T-cell (primary cell): ENCODE measurements around the gene SH2D3C. TPM values are rescaled to one million over a fixed set of nuclear protein-coding genes. Genes with fewer than 3 reads are reported as not detected.

Experiments used
- ATAC-seq, 4 experiments: fragments of 200-7000 bp in 3 of 4; fragments of 150-1000 bp in 1 of 4; cut with Tn5 transposase; replicated peaks in 1 of 4; 1 replicate in 3 of 4; 2 replicates in 1 of 4; pipeline ENCODE4 v1.10.0; 2021; ENCODE audit warnings: moderate library complexity in 3 of 4, mild to moderate bottlenecking in 2 of 4, moderate number of reproducible peaks in 1 of 4
- CTCF ChIA-PET, 2 donors: fragments of 300-600 bp; sonication (Branson Sonifier 250); formaldehyde crosslinking; loops; one replicate each; lab custom pipeline; 2022; ENCODE audit warnings: antibody characterized with exemption in 2 of 2; lab: Charles Lee
- POLR2A ChIA-PET, 2 donors: fragments of 300-600 bp; sonication (Branson Sonifier 250); formaldehyde crosslinking; loops; one replicate each; lab custom pipeline; 2022; ENCODE audit warnings: antibody characterized with exemption in 2 of 2; lab: Charles Lee
- DNase-seq, 35 experiments: peaks; one replicate each; pipeline versions ENCODE4 v3.0.0 to v3.0.0-alpha.2; 2013 to 2023
- H3K27ac ChIP-seq: one replicate; pipeline ENCODE4 v1.5.1; 2013; ENCODE audit warnings: low read length
- H3K27me3 ChIP-seq, 2 experiments: replicated peaks in 1 of 2; 1 replicate in 1 of 2; 2 replicates in 1 of 2; pipeline versions ENCODE4 v1.6.1 to v1.7.0; 2013; ENCODE audit warnings: low read length in 1 of 2, mixed read lengths in 1 of 2; ENCODE audit not compliant: control insufficient read depth in 2 of 2, insufficient read depth in 2 of 2; ENCODE audit errors: extremely low read depth in 1 of 2
- H3K36me3 ChIP-seq, 2 donors: 1 replicate in 1 of 2; 2 replicates in 1 of 2; pipeline versions ENCODE4 v1.6.1 to v1.7.0; 2013; ENCODE audit warnings: low read length in 1 of 2; ENCODE audit not compliant: control insufficient read depth in 2 of 2, insufficient read depth in 1 of 2; ENCODE audit errors: extremely low read depth in 1 of 2
- H3K4me1 ChIP-seq, 2 experiments: 1 replicate in 1 of 2; 2 replicates in 1 of 2; pipeline versions ENCODE4 v1.6.1 to v1.7.0; 2013; ENCODE audit warnings: low read length in 2 of 2, mixed read lengths in 1 of 2; ENCODE audit not compliant: insufficient read depth in 2 of 2, control insufficient read depth in 1 of 2; ENCODE audit errors: extremely low read depth in 1 of 2
- H3K4me3 ChIP-seq, 2 donors: 1 replicate in 1 of 2; 2 replicates in 1 of 2; pipeline versions ENCODE4 v1.5.1 to v1.7.0; 2013; ENCODE audit warnings: mild to moderate bottlenecking in 2 of 2, low read length in 1 of 2, moderate library complexity in 1 of 2; ENCODE audit not compliant: control insufficient read depth in 1 of 2; ENCODE audit errors: extremely low read depth in 1 of 2
- H3K9me3 ChIP-seq: 2 replicates; pipeline ENCODE4 v1.7.0; 2013
- H3K27ac Mint-ChIP-seq, 2 donors: one replicate each; pipeline ENCODE4 v1.8.0; 2020 to 2021; ENCODE audit warnings: mild to moderate bottlenecking in 2 of 2, mixed read lengths in 2 of 2
- H3K27me3 Mint-ChIP-seq, 2 donors: one replicate each; pipeline ENCODE4 v1.8.0; 2021 to 2022; ENCODE audit warnings: mixed read lengths in 2 of 2
- H3K36me3 Mint-ChIP-seq: one replicate; pipeline ENCODE4 v1.8.0; 2021; ENCODE audit warnings: mixed read lengths
- H3K4me1 Mint-ChIP-seq, 3 donors: one replicate each; pipeline ENCODE4 v1.8.0; 2020 to 2022; ENCODE audit warnings: mixed read lengths in 3 of 3, mild to moderate bottlenecking in 1 of 3
- H3K4me3 Mint-ChIP-seq, 3 donors: one replicate each; pipeline ENCODE4 v1.8.0; 2020 to 2022; ENCODE audit warnings: mild to moderate bottlenecking in 3 of 3, mixed read lengths in 3 of 3, moderate library complexity in 3 of 3
- H3K9me3 Mint-ChIP-seq, 3 donors: one replicate each; pipeline ENCODE4 v1.8.0; 2020 to 2022; ENCODE audit warnings: mixed read lengths in 3 of 3
- WGBS: methylation state at CpG from one replicate; pipeline ENCODE4 v1.1.5; 2013; ENCODE audit warnings: missing lambda C conversion rate; ENCODE audit not compliant: insufficient coverage; 5-methylcytosine and 5-hydroxymethylcytosine counted together
- total RNA-seq, 35 experiments: library from RNA in 6 of 35; stranded (reverse) in 6 of 35; fragments of 120-200 nt in 1 of 35; gene quantifications; one replicate each; pipeline versions ENCODE4 v1.2.1 to v1.2.4 and lab custom pipeline; 2013 to 2026

The SH2D3C gene
- total RNA-seq, 5 donors from 2014 or later (not counting 1 experiment from before 2014, with no cell fraction given) = 31.6 to 48.7 (median 47.7) TPM

DNA sequence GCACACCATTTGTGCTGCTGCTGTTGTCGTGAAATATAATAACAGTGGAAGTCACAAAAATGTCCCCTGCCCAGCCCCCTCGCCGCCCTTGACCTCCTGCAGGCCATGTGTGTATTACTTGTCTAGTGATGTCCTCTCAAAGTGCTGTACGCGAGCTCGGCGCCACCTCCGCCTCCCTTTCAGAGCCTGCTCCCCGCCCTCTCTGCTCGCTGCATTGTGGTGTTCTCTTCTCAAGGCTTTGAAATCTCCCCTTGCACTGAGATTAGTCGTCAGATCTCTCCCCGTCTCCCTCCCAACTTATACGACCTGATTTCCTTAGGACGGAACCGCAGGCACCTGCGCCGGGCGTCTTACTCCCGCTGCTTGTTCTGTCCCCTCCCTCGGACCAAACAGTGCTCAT lies 86.4 kb downstream of the SH2D3C start:
- Mint-ChIP-seq H3K9me3 (no peaks in the 10 kb centered on the region), H3K27ac (peak overlapping the region in 1 of 2 donors; percentile 11), H3K27me3 (no peaks in the 10 kb centered on the region), H3K4me3 (no peak overlapping the region), H3K4me1 (no peaks in the 10 kb centered on the region), H3K36me3 (peaks cover 13% of the 10 kb centered on the region)
- ChIA-PET CTCF (no interaction called here), POLR2A (no interaction called here)
- H3K4me1 ChIP-seq = no peaks in the 10 kb centered on the region
- DNase-seq (no peak), ATAC-seq (no peak)
- H3K4me3 ChIP-seq = no peak overlapping the region
- H3K36me3 ChIP-seq = peaks cover 0 to 3% of the 10 kb centered on the region in 2 donors
- H3K27ac ChIP-seq = no peak overlapping the region
- no peaks in the 10 kb centered on the region for H3K27me3 ChIP-seq
- H3K9me3 ChIP-seq = no peaks in the 10 kb centered on the region
- 89% methylated on average over 5 of the region's 20 CpGs for WGBS

DNA sequence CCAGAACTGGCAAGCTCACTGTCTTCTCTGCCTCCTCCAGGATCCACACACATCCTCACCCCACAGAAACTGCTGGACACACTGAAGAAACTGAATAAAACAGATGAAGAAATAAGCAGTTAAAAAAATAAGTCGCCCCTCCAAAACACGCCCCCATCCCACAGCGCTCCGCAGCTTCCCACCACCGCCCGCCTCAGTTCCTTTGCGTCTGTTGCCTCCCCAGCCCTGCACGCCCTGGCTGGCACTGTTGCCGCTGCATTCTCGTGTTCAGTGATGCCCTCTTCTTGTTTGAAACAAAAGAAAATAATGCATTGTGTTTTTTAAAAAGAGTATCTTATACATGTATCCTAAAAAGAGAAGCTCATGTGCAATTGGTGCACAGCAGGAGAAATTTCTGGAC lies 87.7 kb downstream of the SH2D3C start:
- Mint-ChIP-seq H3K27me3 (no peaks in the 10 kb centered on the region), H3K27ac (no peak overlapping the region), H3K36me3 (peaks cover 13% of the 10 kb centered on the region), H3K4me1 (no peaks in the 10 kb centered on the region), H3K9me3 (no peaks in the 10 kb centered on the region), H3K4me3 (no peak overlapping the region)
- Histone ChIP-seq H3K9me3 (no peaks in the 10 kb centered on the region), H3K27ac (no peak overlapping the region), H3K4me3 (no peak overlapping the region), H3K4me1 (no peaks in the 10 kb centered on the region), H3K36me3 (peaks cover 0 to 3% of the 10 kb centered on the region in 2 donors), H3K27me3 (no peaks in the 10 kb centered on the region)
- DNase-seq = no peak
- POLR2A ChIA-PET = interaction anchor here in 1 of 2 donors (0.7 kb wide), 1 partner anchor 88 kb away, joined by 3 read pairs; no protein-coding TSS in a partner anchor
- CTCF ChIA-PET = no interaction called here
- no peak for ATAC-seq
- 100% methylated on average over 1 of the region's 10 CpGs for WGBS

DNA sequence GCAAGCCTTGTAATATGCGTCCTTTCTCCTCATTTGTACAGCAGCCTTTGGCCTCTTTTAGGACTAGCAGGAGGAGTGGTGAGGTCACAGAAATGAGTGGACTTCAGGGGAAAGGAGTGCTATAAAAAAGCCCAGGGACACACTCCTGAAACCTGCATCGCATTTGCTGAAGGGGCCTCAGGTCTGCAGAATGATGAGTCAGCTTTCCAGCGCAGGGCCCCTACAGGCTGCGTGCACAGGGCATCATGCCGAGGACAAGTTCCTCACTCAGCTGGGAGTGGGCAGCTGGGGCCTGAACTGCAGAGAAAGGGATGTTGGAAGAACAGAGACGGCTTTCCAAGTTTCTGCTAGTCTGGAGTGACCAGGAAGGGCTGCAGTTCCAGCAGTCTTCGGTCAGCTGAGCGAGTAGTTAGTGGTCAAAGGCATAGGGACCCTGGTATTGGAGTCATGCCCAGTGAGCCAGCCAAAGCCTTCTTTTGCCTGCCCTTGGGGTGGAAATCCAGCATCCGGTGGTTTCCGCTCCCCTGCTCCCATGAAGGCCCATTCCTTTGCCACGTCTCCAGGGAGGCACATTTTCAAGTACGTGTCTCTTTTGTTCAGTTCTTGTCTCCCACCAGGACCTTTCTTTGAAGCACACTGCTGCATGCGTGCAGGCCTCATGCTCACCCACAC lies 89.0 kb downstream of the SH2D3C start:
- DNase-seq = no peak
- POLR2A ChIA-PET = no interaction called here
- no peaks in the 10 kb centered on the region for H3K9me3 ChIP-seq
- 90% methylated on average over 13 of the region's 13 CpGs for WGBS
- no peaks in the 10 kb centered on the region for H3K27me3 ChIP-seq
- Mint-ChIP-seq H3K4me1 (no peaks in the 10 kb centered on the region), H3K9me3 (no peaks in the 10 kb centered on the region), H3K27ac (no peak overlapping the region), H3K27me3 (no peaks in the 10 kb centered on the region), H3K36me3 (peaks cover 13% of the 10 kb centered on the region), H3K4me3 (no peak overlapping the region)
- ATAC-seq = no peak
- no peak overlapping the region for H3K4me3 ChIP-seq
- H3K27ac ChIP-seq = no peak overlapping the region
- H3K4me1 ChIP-seq = no peaks in the 10 kb centered on the region
- CTCF ChIA-PET = interaction anchor here in 1 of 2 donors (0.6 kb wide), 1 partner anchor 149 kb away, joined by 3 read pairs; no protein-coding TSS in a partner anchor
- peaks cover 0 to 3% of the 10 kb centered on the region in 2 donors for H3K36me3 ChIP-seq

Other genes with a start within 250 kb of the SH2D3C start
- gene STXBP1, start 166.4 kb downstream of the SH2D3C start, total RNA-seq = 10 to 100 TPM in 4 of 5 donors, 1 to 10 TPM in 1; 3.8 to 18.2 (median 17.3) TPM
- gene CFAP157, start 71.7 kb downstream of the SH2D3C start, total RNA-seq = under 1 TPM in 3 of 5 donors, not detected in 2; 0.13 to 0.44 (median 0.40) TPM
- 10 to 100 TPM in 4 of 5 donors, 1 to 10 TPM in 1; 4.4 to 15.9 (median 12.9) TPM for gene PTRH1, start 63.0 kb downstream of the SH2D3C start, total RNA-seq
- gene TTC16, start 62.6 kb downstream of the SH2D3C start, total RNA-seq = 10 to 100 TPM in 1 of 5 donors, 1 to 10 TPM in 4; 4.6 to 31.8 (median 6.2) TPM
- gene TOR2A, start 43.4 kb downstream of the SH2D3C start, total RNA-seq = 10 to 100 TPM in 3 of 5 donors, 1 to 10 TPM in 2; 7.7 to 18.4 (median 15.5) TPM
- 100 to 1,000 TPM; 108 to 159 (median 147) TPM for gene CDK9, start 7.4 kb upstream of the SH2D3C start, total RNA-seq
- gene FPGS, start 24.2 kb upstream of the SH2D3C start, total RNA-seq = 100 to 1,000 TPM in 3 of 5 donors, 10 to 100 TPM in 2; 78.4 to 151 (median 139) TPM
- gene ENG, start 76.0 kb upstream of the SH2D3C start, total RNA-seq = 10 to 100 TPM in 1 of 5 donors, 1 to 10 TPM in 4; 6.8 to 16.7 (median 8.8) TPM
- gene AK1, start 99.0 kb upstream of the SH2D3C start, total RNA-seq = 10 to 100 TPM; 40.5 to 54.9 (median 50.4) TPM
- 100 to 1,000 TPM in 2 of 5 donors, 10 to 100 TPM in 3; 73.0 to 123 (median 86.3) TPM for gene ST6GALNAC6, start 120.9 kb upstream of the SH2D3C start, total RNA-seq
- 10 to 100 TPM; 24.9 to 40.7 (median 35.1) TPM for gene ST6GALNAC4, start 138.4 kb upstream of the SH2D3C start, total RNA-seq
- 1 to 10 TPM in 4 of 5 donors, under 1 TPM in 1; 0.99 to 5.6 (median 2.6) TPM for gene PIP5KL1, start 152.1 kb upstream of the SH2D3C start, total RNA-seq
- 10 to 100 TPM; 32.3 to 66.5 (median 60.5) TPM for gene DPM2, start 159.2 kb upstream of the SH2D3C start, total RNA-seq
- 100 to 1,000 TPM; 351 to 746 (median 698) TPM for gene EEIG1, start 202.3 kb upstream of the SH2D3C start, total RNA-seq